ENCODE data around the gene PDE7B.

PDE7B gene

GRCh38 chr6:136149311-136149710 is 297.8 kb downstream of the PDE7B start:
- no peak for DNase-seq (ENCODE audit: low read depth in 2 of 2)

GRCh38 chr6:136150961-136151360 is 299.5 kb downstream of the PDE7B start:
- DNase-seq (ENCODE audit: low read depth in 2 of 2): no peak

- DNase-seq (ENCODE audit: low read depth in 2 of 2): no peak
Observed at GRCh38 chr6:136153707-136154375, 302.3 kb downstream of the PDE7B start.

- no peak for DNase-seq (ENCODE audit: low read depth in 2 of 2)
Observed at GRCh38 chr6:136155191-136155590, 303.7 kb downstream of the PDE7B start.

- no peak for DNase-seq (ENCODE audit: low read depth in 2 of 2)
Observed at GRCh38 chr6:136157743-136158142, 306.2 kb downstream of the PDE7B start.

GRCh38 chr6:136158387-136158821 is 306.9 kb downstream of the PDE7B start:
- no peak for DNase-seq (ENCODE audit: low read depth in 2 of 2)

GRCh38 chr6:136158971-136159370 is 307.5 kb downstream of the PDE7B start:
- DNase-seq (ENCODE audit: low read depth in 2 of 2): no peak

- DNase-seq (ENCODE audit: low read depth in 2 of 2): no peak
Observed at GRCh38 chr6:136160250-136160649, 308.7 kb downstream of the PDE7B start.

- no peak for DNase-seq (ENCODE audit: low read depth in 2 of 2)
Observed at GRCh38 chr6:136161950-136162349, 310.4 kb downstream of the PDE7B start.

GRCh38 chr6:136163260-136163659 is 311.8 kb downstream of the PDE7B start:
- DNase-seq (ENCODE audit: low read depth in 2 of 2): no peak

GRCh38 chr6:136166815-136167214 is 315.3 kb downstream of the PDE7B start:
- DNase-seq (ENCODE audit: low read depth in 2 of 2): no peak

- no peak for DNase-seq (ENCODE audit: low read depth in 2 of 2)
Observed at GRCh38 chr6:136169394-136170148, 318.1 kb downstream of the PDE7B start.

GRCh38 chr6:136171231-136171630 is 319.7 kb downstream of the PDE7B start:
- DNase-seq (ENCODE audit: low read depth in 2 of 2): no peak

GRCh38 chr6:136173519-136174507 is 322.3 kb downstream of the PDE7B start:
- DNase-seq (ENCODE audit: low read depth in 2 of 2): no peak

- DNase-seq (ENCODE audit: low read depth in 2 of 2): no peak
Observed at GRCh38 chr6:136174510-136174909, 323.0 kb downstream of the PDE7B start.

- DNase-seq (ENCODE audit: low read depth in 2 of 2): no peak
Observed at GRCh38 chr6:136175873-136176272, 324.4 kb downstream of the PDE7B start.

GRCh38 chr6:136178749-136179148 is 327.2 kb downstream of the PDE7B start:
- DNase-seq (ENCODE audit: low read depth in 2 of 2): no peak

- DNase-seq (ENCODE audit: low read depth in 2 of 2): no peak
Observed at GRCh38 chr6:136180704-136181511, 329.4 kb downstream of the PDE7B start.

- no peak for DNase-seq (ENCODE audit: low read depth in 2 of 2)
Observed at GRCh38 chr6:136181512-136181833, 330.0 kb downstream of the PDE7B start.

- no peak for DNase-seq (ENCODE audit: low read depth in 2 of 2)
Observed at GRCh38 chr6:136181861-136182260, 330.4 kb downstream of the PDE7B start.

GRCh38 chr6:136184738-136185137 is 333.2 kb downstream of the PDE7B start:
- DNase-seq (ENCODE audit: low read depth in 2 of 2): no peak

Measured in stimulated activated CD4-positive, alpha-beta T cell treated with anti-CD3 and anti-CD28 coated beads, Interleukin-1b, Interleukin-23, amount 100 ng/mL, for 1 hour (primary cell).